GM21619 (cell line): ENCODE measurements around the gene ENPEP.
"Not testable (repeated sequence)": the region's sequence is repeated elsewhere in the genome, so short reads cannot be mapped to it uniquely, and the experiment has no call there.

Source experiments
- ATAC-seq: cut with Tn5 transposase; IDR thresholded peaks from one replicate; pipeline ENCODE4 v1.9.1; 2021; ENCODE audit not compliant: unreplicated experiment

ENPEP gene

GRCh38 chr4:110483516-110483915 lies 7.6 kb downstream of the ENPEP start:
- no peak for ATAC-seq

GRCh38 chr4:110484029-110484428 lies 8.1 kb downstream of the ENPEP start:
- peak; percentile 99 for ATAC-seq

GRCh38 chr4:110484767-110485166 lies 8.8 kb downstream of the ENPEP start:
- ATAC-seq: peak; percentile 24

- ATAC-seq: no peak
Observed at GRCh38 chr4:110485452-110485851, 9.5 kb downstream of the ENPEP start.

GRCh38 chr4:110486256-110486655 lies 10.3 kb downstream of the ENPEP start:
- no peak for ATAC-seq

GRCh38 chr4:110486850-110487249 lies 10.9 kb downstream of the ENPEP start:
- not testable (repeated sequence) for ATAC-seq

- no peak for ATAC-seq
Observed at GRCh38 chr4:110487873-110488272, 11.9 kb downstream of the ENPEP start.

GRCh38 chr4:110489901-110490508 lies 14.1 kb downstream of the ENPEP start:
- no peak for ATAC-seq

- ATAC-seq: no peak
Observed at GRCh38 chr4:110492522-110492921, 16.6 kb downstream of the ENPEP start.

GRCh38 chr4:110493520-110493919 lies 17.6 kb downstream of the ENPEP start:
- ATAC-seq: no peak

GRCh38 chr4:110498420-110498819 lies 22.5 kb downstream of the ENPEP start:
- ATAC-seq: no peak

- ATAC-seq: no peak
Observed at GRCh38 chr4:110499126-110499525, 23.2 kb downstream of the ENPEP start.

- no peak for ATAC-seq
Observed at GRCh38 chr4:110501826-110502225, 25.9 kb downstream of the ENPEP start.

- no peak for ATAC-seq
Observed at GRCh38 chr4:110503270-110504083, 27.5 kb downstream of the ENPEP start.

GRCh38 chr4:110504084-110504435 lies 28.1 kb downstream of the ENPEP start:
- no peak for ATAC-seq

GRCh38 chr4:110505440-110505839 lies 29.5 kb downstream of the ENPEP start:
- no peak for ATAC-seq

GRCh38 chr4:110508827-110509710 lies 33.1 kb downstream of the ENPEP start:
- peak; percentile 46 for ATAC-seq

GRCh38 chr4:110510277-110510676 lies 34.3 kb downstream of the ENPEP start:
- no peak for ATAC-seq

GRCh38 chr4:110510955-110511544 lies 35.1 kb downstream of the ENPEP start:
- ATAC-seq: no peak

- no peak for ATAC-seq
Observed at GRCh38 chr4:110512901-110513300, 36.9 kb downstream of the ENPEP start.

GRCh38 chr4:110514889-110515479 lies 39.0 kb downstream of the ENPEP start:
- no peak for ATAC-seq
